Spleen (tissue), 7 donors: ENCODE measurements around the gene PODNL1.

Source experiments
- CTCF ChIP-seq, 11 experiments: fragments of 200-600 bp in 7 of 11; fragments of 450-650 bp in 4 of 11; sonication (generic) in 4 of 11; IDR thresholded peaks in 8 of 11; conservative IDR thresholded peaks in 3 of 11; 1 replicate in 7 of 11; 2 replicates in 4 of 11; pipeline versions ENCODE4 v1.4.0 to v1.8.0; 2016 to 2021; ENCODE audit warnings: antibody characterized with exemption in 11 of 11, inconsistent platforms in 4 of 11, mild to moderate bottlenecking in 1 of 11
- POLR2A ChIP-seq, 3 donors: fragments of 450-650 bp; IDR thresholded peaks; one replicate each; pipeline ENCODE4 v1.5.1; 2017; ENCODE audit warnings: antibody characterized with exemption in 3 of 3, mild to moderate bottlenecking in 1 of 3
- donor health status: DM: no; HTN: no; CAD: no; lungs with moderate emphysema.
- donor health status: DM: no; HTN: no; CAD: no.
- donor health status: DM: no; HTN: no; CAD: no.

GRCh38 chr19:13882836-13883235 lies 55.4 kb downstream of the PODNL1 start:
- TF ChIP-seq CTCF (IDR thresholded peaks at IDR 0.05 in 8 of 11, conservative IDR thresholded peaks at IDR 0.05 in 3 of 11) (no peak), POLR2A (IDR thresholded peaks at IDR 0.05) (no peak)
